Measurements from ENCODE around the gene CKLF. TPM values are rescaled to one million over a fixed set of nuclear protein-coding genes. Genes with fewer than 3 reads are reported as not detected.

Gene CKLF
- total RNA-seq, 1 experiment from 2014 or later, result 47.9 TPM

DNA sequence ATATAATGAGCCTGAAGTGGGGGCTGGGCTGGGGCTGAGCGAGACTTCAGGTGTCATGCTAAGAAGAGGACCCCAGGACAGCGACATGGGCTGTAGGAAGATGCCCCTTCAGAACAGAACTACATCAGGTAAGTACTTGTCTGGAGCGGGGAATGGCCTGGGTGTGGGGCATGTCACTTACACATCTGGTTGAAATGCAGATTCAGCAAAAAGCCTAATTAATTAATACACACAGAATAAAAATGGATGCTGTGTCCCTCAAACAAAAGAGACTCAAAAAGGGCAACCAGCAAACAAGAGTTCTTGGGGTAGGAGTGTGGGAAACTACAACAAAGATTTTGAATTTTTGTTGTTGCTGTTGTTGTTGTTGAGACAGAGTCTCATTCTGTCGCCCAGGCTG, 38.6 kb downstream of the CKLF start:
- intact Hi-C loops (cut with micrococcal nuclease; ENCODE audit: unreplicated experiment), result no loop called here
- H3K36me3 ChIP-seq (ENCODE audit: insufficient read depth, low read length, poor library complexity, severe bottlenecking), result no peaks in the 10 kb centered on the region
- H3K27me3 ChIP-seq (replicated peaks; ENCODE audit: insufficient read depth, low read depth, low read length, poor library complexity), result no peaks in the 10 kb centered on the region
- no peak overlapping the region for H3K27ac ChIP-seq (ENCODE audit: low read depth, low read length, poor library complexity, severe bottlenecking)
- no peak for DNase-seq (ENCODE audit: low spot score)
- ChIA-PET CTCF (no interaction called here), POLR2A (ENCODE audit: low non-redundant PET) (no interaction called here)
- no peak overlapping the region for H3K4me3 ChIP-seq (ENCODE audit: low read depth, low read length, poor library complexity, severe bottlenecking)
- TF ChIP-seq EZH2 (IDR thresholded peaks at IDR 0.05; ENCODE audit: borderline replicate concordance, low read depth, low read length, poor library complexity, severe bottlenecking) (no peak), CTCF (conservative IDR thresholded peaks at IDR 0.05; ENCODE audit: low read depth, low read length) (no peak)
- no peaks in the 10 kb centered on the region for H3K4me1 ChIP-seq (ENCODE audit: insufficient read depth, low read length, poor library complexity, severe bottlenecking)
- no TSS peak for BruUV-seq (replicated peaks)
- no peaks in the 10 kb centered on the region for H3K9me3 ChIP-seq (ENCODE audit: low read depth, low read length, poor library complexity, severe bottlenecking)

GRCh38 chr16:66592241-66592640, 39.9 kb downstream of the CKLF start:
- Histone ChIP-seq H3K27me3 (replicated peaks; ENCODE audit: insufficient read depth, low read depth, low read length, poor library complexity) (no peaks in the 10 kb centered on the region), H3K4me3 (ENCODE audit: low read depth, low read length, poor library complexity, severe bottlenecking) (no peak overlapping the region), H3K27ac (ENCODE audit: low read depth, low read length, poor library complexity, severe bottlenecking) (no peak overlapping the region), H3K4me1 (ENCODE audit: insufficient read depth, low read length, poor library complexity, severe bottlenecking) (no peaks in the 10 kb centered on the region), H3K36me3 (ENCODE audit: insufficient read depth, low read length, poor library complexity, severe bottlenecking) (no peaks in the 10 kb centered on the region), H3K9me3 (ENCODE audit: low read depth, low read length, poor library complexity, severe bottlenecking) (no peaks in the 10 kb centered on the region)
- ChIA-PET CTCF (no interaction called here), POLR2A (ENCODE audit: low non-redundant PET) (no interaction called here)
- TF ChIP-seq CTCF (conservative IDR thresholded peaks at IDR 0.05; ENCODE audit: low read depth, low read length) (no peak), EZH2 (IDR thresholded peaks at IDR 0.05; ENCODE audit: borderline replicate concordance, low read depth, low read length, poor library complexity, severe bottlenecking) (no peak)
- intact Hi-C loops (cut with micrococcal nuclease; ENCODE audit: unreplicated experiment), result no loop called here
- no peak for DNase-seq (ENCODE audit: low spot score)
- BruUV-seq (replicated peaks), result no TSS peak

DNA sequence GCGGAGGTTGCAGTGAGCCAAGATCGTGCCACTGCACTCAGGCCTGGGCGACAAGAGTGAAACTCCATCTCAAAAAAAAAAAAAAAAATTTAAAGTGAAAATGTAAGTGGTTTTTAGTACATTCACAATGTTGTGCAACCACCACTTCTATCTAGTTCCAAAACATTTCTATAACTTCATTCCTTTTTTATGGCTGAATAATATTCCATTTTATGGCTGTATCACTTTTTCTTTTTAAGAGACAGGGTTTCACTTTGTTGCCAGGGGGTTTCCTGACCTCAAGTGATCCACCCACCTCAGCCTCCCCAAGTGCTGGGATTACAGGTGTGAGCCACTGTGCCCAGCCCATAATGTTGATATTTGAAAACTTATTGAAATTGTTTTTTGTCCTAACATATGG, 40.4 kb downstream of the CKLF start:
- TF ChIP-seq CTCF (conservative IDR thresholded peaks at IDR 0.05; ENCODE audit: low read depth, low read length) (no peak), EZH2 (IDR thresholded peaks at IDR 0.05; ENCODE audit: borderline replicate concordance, low read depth, low read length, poor library complexity, severe bottlenecking) (no peak)
- intact Hi-C loops (cut with micrococcal nuclease; ENCODE audit: unreplicated experiment), result no loop called here
- ChIA-PET CTCF (no interaction called here), POLR2A (ENCODE audit: low non-redundant PET) (no interaction called here)
- H3K27me3 ChIP-seq (replicated peaks; ENCODE audit: insufficient read depth, low read depth, low read length, poor library complexity), result no peaks in the 10 kb centered on the region
- no peak overlapping the region for H3K27ac ChIP-seq (ENCODE audit: low read depth, low read length, poor library complexity, severe bottlenecking)
- BruUV-seq (replicated peaks), result no TSS peak
- DNase-seq (ENCODE audit: low spot score), result no peak
- no peaks in the 10 kb centered on the region for H3K9me3 ChIP-seq (ENCODE audit: low read depth, low read length, poor library complexity, severe bottlenecking)
- H3K36me3 ChIP-seq (ENCODE audit: insufficient read depth, low read length, poor library complexity, severe bottlenecking), result no peaks in the 10 kb centered on the region
- no peaks in the 10 kb centered on the region for H3K4me1 ChIP-seq (ENCODE audit: insufficient read depth, low read length, poor library complexity, severe bottlenecking)
- no peak overlapping the region for H3K4me3 ChIP-seq (ENCODE audit: low read depth, low read length, poor library complexity, severe bottlenecking)

Measured in A673 (cell line).